Stomach (tissue), 9 donors: ENCODE results near the gene GIPC3. TPM values are rescaled to one million over a fixed set of nuclear protein-coding genes. Genes with fewer than 3 reads are reported as not detected.
A peak's percentile ranks its signal among the peaks of the same experiment; 100 is the strongest.

ENCODE experiments used
- DNase-seq, 2 donors: peaks; one replicate each; pipeline versions ENCODE4 v3.0.0 to v3.0.0-alpha.2; 2013 to 2019
- H3K27ac ChIP-seq, 5 donors: fragments of 200-600 bp in 4 of 5; sonication (generic) in 4 of 5; one replicate each; pipeline ENCODE4 v1.5.1; 2013 to 2019; ENCODE audit warnings: mild to moderate bottlenecking in 1 of 5, moderate library complexity in 1 of 5
- H3K27me3 ChIP-seq, 3 donors: fragments of 200-600 bp; sonication (generic); one replicate each; pipeline ENCODE4 v1.5.1; 2017 to 2019; ENCODE audit warnings: mixed run types in 1 of 3
- H3K36me3 ChIP-seq, 4 donors: fragments of 200-600 bp; sonication (generic); 1 replicate in 3 of 4; 2 replicates in 1 of 4; pipeline ENCODE4 v1.5.1; 2016 to 2019
- H3K4me1 ChIP-seq, 4 donors: fragments of 200-600 bp; sonication (generic); one replicate each; pipeline ENCODE4 v1.5.1; 2016 to 2019
- H3K4me3 ChIP-seq, 4 donors: fragments of 200-600 bp; sonication (generic) in 3 of 4; one replicate each; pipeline ENCODE4 v1.5.1; 2016 to 2019; ENCODE audit warnings: mild to moderate bottlenecking in 1 of 4
- H3K9me3 ChIP-seq, 4 donors: fragments of 200-600 bp; sonication (generic); one replicate each; pipeline ENCODE4 v1.5.1; 2016 to 2019
- CTCF ChIP-seq, 7 experiments: fragments of 450-650 bp in 4 of 7; fragments of 200-600 bp in 3 of 7; sonication (generic) in 3 of 7; IDR thresholded peaks; one replicate each; pipeline ENCODE4 v1.5.1; 2016 to 2019; ENCODE audit warnings: antibody characterized with exemption in 7 of 7, control low read depth in 2 of 7, mild to moderate bottlenecking in 1 of 7
- EP300 ChIP-seq: sonication (generic); formaldehyde crosslinking; IDR thresholded peaks from one replicate; pipeline ENCODE4 v1.6.1; 2017; ENCODE audit warnings: antibody characterized with exemption
- POLR2A ChIP-seq, 4 donors: fragments of 450-650 bp; IDR thresholded peaks; one replicate each; pipeline ENCODE4 v1.6.1; 2016; ENCODE audit warnings: antibody characterized with exemption in 4 of 4, control low read depth in 2 of 4, mild to moderate bottlenecking in 1 of 4, moderate library complexity in 1 of 4
- POLR2AphosphoS5 ChIP-seq, 3 donors: sonication (generic); formaldehyde crosslinking; IDR thresholded peaks; one replicate each; pipeline ENCODE4 v1.6.1; 2016; ENCODE audit warnings: antibody characterized with exemption in 3 of 3
- WGBS, 5 donors: extraction: QIAGEN DNeasy Blood & Tissue Kit in 3 of 5; methylation state at CpG; one replicate each; pipeline versions ENCODE4 v1.1.5 to v1.1.7; 2013 to 2018; 5-methylcytosine and 5-hydroxymethylcytosine counted together
- intact Hi-C: fragments of 100-400 bp; cut with DNase I; formaldehyde crosslinking; loops from one replicate; pipeline ENCODE4 v1.15.1; 2023; ENCODE audit warnings: low total_unique reads
- polyA plus RNA-seq, 3 donors: library from polyadenylated mRNA; stranded (reverse); fragments of 200-250 nt; gene quantifications; one replicate each; pipeline ENCODE4 v1.2.3, GENCODE V29; 2013
- total RNA-seq, 5 donors: library from RNA; depleted of rRNA; stranded (reverse); fragments of >200 nt; gene quantifications; one replicate each; pipeline versions ENCODE4 v1.1.0 to v1.2.3, GENCODE V29; 2014 to 2016
- donor health status: healthy with polysubstance abuse.
- donor health status: Bipolar disorder and iron deficiency.
- donor health status: healthy.

The GIPC3 gene
- total and polyA plus RNA-seq, 8 donors, result 0.75 to 2.9 (median 1.5) TPM; not detected in 4

GRCh38 chr19:3551792-3552095, 33.5 kb upstream of the GIPC3 start:
- intact Hi-C loops, result no loop called here

GRCh38 chr19:3554254-3555083, 30.8 kb upstream of the GIPC3 start:
- Histone ChIP-seq H3K36me3 (peaks cover 0 to 16% (median 13%) of the 10 kb centered on the region in 4 donors), H3K4me1 (peaks cover 22 to 57% (median 41%) of the 10 kb centered on the region in 4 donors), H3K4me3 (no peak overlapping the region), H3K27me3 (no peaks in the 10 kb centered on the region), H3K27ac (peak overlapping the region in 3 of 5 donors; percentile 21 to 90 (median 61)), H3K9me3 (no peaks in the 10 kb centered on the region)
- DNase-seq, result no peak
- intact Hi-C loops, result no loop called here
- WGBS, 5 donors, result 71 to 80% (median 78%) methylated on average over 21 of the region's 21 CpGs
- no peak for TF ChIP-seq EP300
- no peak for TF ChIP-seq POLR2AphosphoS5 (IDR thresholded peaks at IDR 0.05)
- TF ChIP-seq POLR2A (IDR thresholded peaks at IDR 0.05), result no peak
- TF ChIP-seq CTCF (IDR thresholded peaks at IDR 0.05), result no peak

More at GRCh38 chr19:3551792-3552095, 33.5 kb upstream of the GIPC3 start:
- Histone ChIP-seq H3K27ac (no peak overlapping the region), H3K4me3 (no peak overlapping the region), H3K27me3 (no peaks in the 10 kb centered on the region), H3K9me3 (no peaks in the 10 kb centered on the region), H3K4me1 (peaks cover 15 to 47% (median 29%) of the 10 kb centered on the region in 4 donors), H3K36me3 (peaks cover 0 to 37% (median 36%) of the 10 kb centered on the region in 4 donors)
- TF ChIP-seq POLR2A (IDR thresholded peaks at IDR 0.05) (no peak), EP300 (no peak), POLR2AphosphoS5 (IDR thresholded peaks at IDR 0.05) (no peak), CTCF (IDR thresholded peaks at IDR 0.05) (no peak)
- 76 to 87% (median 85%) methylated on average over 9 of the region's 9 CpGs for WGBS, 5 donors
- DNase-seq, result no peak

- WGBS, 5 donors, result 48 to 66% (median 58%) methylated on average over 10 to 15 of the region's 15 CpGs
- Histone ChIP-seq H3K4me3 (peak overlapping the region; percentile 92 to 99 (median 96)), H3K36me3 (peaks cover 0 to 4% (median 4%) of the 10 kb centered on the region in 4 donors), H3K4me1 (peaks cover 22 to 57% (median 41%) of the 10 kb centered on the region in 4 donors), H3K27me3 (no peaks in the 10 kb centered on the region), H3K27ac (peak overlapping the region in 2 of 5 donors; percentile 86 to 90), H3K9me3 (no peaks in the 10 kb centered on the region)
- TF ChIP-seq POLR2AphosphoS5 (IDR thresholded peaks at IDR 0.05) (no peak), POLR2A (IDR thresholded peaks at IDR 0.05) (no peak), CTCF (IDR thresholded peaks at IDR 0.05) (no peak), EP300 (no peak)
- DNase-seq, result peak in 1 of 2 donors; percentile 3
- intact Hi-C loops, result no loop called here
Observed at GRCh38 chr19:3555653-3556422, 29.4 kb upstream of the GIPC3 start.

- peaks cover 22 to 57% (median 41%) of the 10 kb centered on the region in 4 donors for H3K4me1 ChIP-seq
- 23 to 33% (median 26%) methylated on average over 8 to 9 of the region's 9 CpGs for WGBS, 5 donors
- DNase-seq, result peak in 1 of 2 donors; percentile 13
- TF ChIP-seq POLR2AphosphoS5 (IDR thresholded peaks at IDR 0.05), result no peak
- no peak for TF ChIP-seq EP300
- no peak for TF ChIP-seq POLR2A (IDR thresholded peaks at IDR 0.05)
- TF ChIP-seq CTCF (IDR thresholded peaks at IDR 0.05), result no peak
- intact Hi-C loops, result no loop called here
- no peaks in the 10 kb centered on the region for H3K9me3 ChIP-seq
- H3K27ac ChIP-seq, result peak overlapping the region; percentile 60 to 90 (median 81)
- no peaks in the 10 kb centered on the region for H3K36me3 ChIP-seq
- H3K4me3 ChIP-seq, result peak overlapping the region; percentile 92 to 99 (median 96)
- H3K27me3 ChIP-seq, result no peaks in the 10 kb centered on the region
Observed at GRCh38 chr19:3556423-3556977, 28.8 kb upstream of the GIPC3 start.
